ENCODE measurements around the gene TTL.

The TTL gene

GRCh38 chr2:112583497-112584133 is 101.7 kb downstream of the TTL start:
- DNase-seq (ENCODE audit: low read depth in 2 of 2) = no peak

- peak; percentile 89 for DNase-seq (ENCODE audit: low read depth in 2 of 2)
These were observed 102.4 kb downstream of the TTL start, which contains the start of gene CHCHD5 for GRCh38 chr2:112584134-112584890. Gene CHCHD5 (plus strand): TSS chr2:112584609. CDS start chr2:112584648, 39 bp downstream.

- DNase-seq (ENCODE audit: low read depth in 2 of 2) = no peak
These were observed 102.9 kb downstream of the TTL start for GRCh38 chr2:112584891-112585250.

- DNase-seq (ENCODE audit: low read depth in 2 of 2) = no peak
These were observed 103.4 kb downstream of the TTL start for GRCh38 chr2:112585400-112585799.

GRCh38 chr2:112585873-112586464 is 104.0 kb downstream of the TTL start:
- DNase-seq (ENCODE audit: low read depth in 2 of 2) = no peak

- DNase-seq (ENCODE audit: low read depth in 2 of 2) = no peak
These were observed 106.7 kb downstream of the TTL start for GRCh38 chr2:112588611-112589045.
